Activated naive CD4-positive, alpha-beta T cell treated with anti-CD3 and anti-CD28 coated beads, Interleukin-2, amount 50 U/mL, for 16 hours (primary cell): ENCODE data around the gene ABHD11.
A peak's percentile ranks its signal among the peaks of the same experiment; 100 is the strongest.
"Not testable (repeated sequence)": the region's sequence is repeated elsewhere in the genome, so short reads cannot be mapped to it uniquely, and the experiment has no call there.

Source experiments
- DNase-seq: peaks from one replicate; pipeline ENCODE4 v3.0.0-alpha.2; 2020

The ABHD11 gene

GRCh38 chr7:73738612-73739386 lies at the start of gene ABHD11:
Gene ABHD11 (minus strand): TSS chr7:73738802. CDS start chr7:73738770, 32 bp downstream.
- peak; percentile 98 for DNase-seq

GRCh38 chr7:73787786-73788048 lies 49.1 kb upstream of the ABHD11 start:
- not testable (repeated sequence) for DNase-seq

GRCh38 chr7:73786588-73786987 lies 48.0 kb upstream of the ABHD11 start:
- no peak for DNase-seq

- no peak for DNase-seq
These were observed 40.9 kb upstream of the ABHD11 start for GRCh38 chr7:73779517-73779916.

- DNase-seq: no peak
These were observed 40.3 kb upstream of the ABHD11 start for GRCh38 chr7:73778801-73779389.

GRCh38 chr7:73774923-73775322 lies 36.3 kb upstream of the ABHD11 start:
- DNase-seq: no peak

GRCh38 chr7:73773700-73774517 lies 35.3 kb upstream of the ABHD11 start:
- no peak for DNase-seq

- no peak for DNase-seq
These were observed 32.5 kb upstream of the ABHD11 start for GRCh38 chr7:73770860-73771670.

- DNase-seq: peak; percentile 28
These were observed 31.6 kb upstream of the ABHD11 start, which contains the start of gene CLDN3 for GRCh38 chr7:73770002-73770859. Gene CLDN3 (minus strand): TSS chr7:73770270. CDS start chr7:73770049, 221 bp downstream.

- no peak for DNase-seq
These were observed 30.9 kb upstream of the ABHD11 start for GRCh38 chr7:73769481-73770001.

- no peak for DNase-seq
These were observed 30.3 kb upstream of the ABHD11 start for GRCh38 chr7:73768641-73769480.

- no peak for DNase-seq
These were observed 28.1 kb upstream of the ABHD11 start for GRCh38 chr7:73766556-73767229.

- no peak for DNase-seq
These were observed 24.0 kb upstream of the ABHD11 start for GRCh38 chr7:73762659-73762999.

GRCh38 chr7:73761854-73762658 lies 23.5 kb upstream of the ABHD11 start:
- DNase-seq: no peak

GRCh38 chr7:73758581-73759138 lies 20.1 kb upstream of the ABHD11 start:
- no peak for DNase-seq

GRCh38 chr7:73749931-73750776 lies 11.6 kb upstream of the ABHD11 start:
- DNase-seq: no peak

GRCh38 chr7:73746378-73746777 lies 7.8 kb upstream of the ABHD11 start:
- no peak for DNase-seq
